GM15510 (cell line): ENCODE results near the gene TSEN34.

ENCODE experiments used
- POLR2A ChIP-seq: IDR thresholded peaks from 3 replicates; pipeline ENCODE4 v1.6.1; 2011; ENCODE audit warnings: borderline replicate concordance; ENCODE audit not compliant: insufficient read length; ENCODE audit errors: extremely low read depth

TSEN34 gene

DNA sequence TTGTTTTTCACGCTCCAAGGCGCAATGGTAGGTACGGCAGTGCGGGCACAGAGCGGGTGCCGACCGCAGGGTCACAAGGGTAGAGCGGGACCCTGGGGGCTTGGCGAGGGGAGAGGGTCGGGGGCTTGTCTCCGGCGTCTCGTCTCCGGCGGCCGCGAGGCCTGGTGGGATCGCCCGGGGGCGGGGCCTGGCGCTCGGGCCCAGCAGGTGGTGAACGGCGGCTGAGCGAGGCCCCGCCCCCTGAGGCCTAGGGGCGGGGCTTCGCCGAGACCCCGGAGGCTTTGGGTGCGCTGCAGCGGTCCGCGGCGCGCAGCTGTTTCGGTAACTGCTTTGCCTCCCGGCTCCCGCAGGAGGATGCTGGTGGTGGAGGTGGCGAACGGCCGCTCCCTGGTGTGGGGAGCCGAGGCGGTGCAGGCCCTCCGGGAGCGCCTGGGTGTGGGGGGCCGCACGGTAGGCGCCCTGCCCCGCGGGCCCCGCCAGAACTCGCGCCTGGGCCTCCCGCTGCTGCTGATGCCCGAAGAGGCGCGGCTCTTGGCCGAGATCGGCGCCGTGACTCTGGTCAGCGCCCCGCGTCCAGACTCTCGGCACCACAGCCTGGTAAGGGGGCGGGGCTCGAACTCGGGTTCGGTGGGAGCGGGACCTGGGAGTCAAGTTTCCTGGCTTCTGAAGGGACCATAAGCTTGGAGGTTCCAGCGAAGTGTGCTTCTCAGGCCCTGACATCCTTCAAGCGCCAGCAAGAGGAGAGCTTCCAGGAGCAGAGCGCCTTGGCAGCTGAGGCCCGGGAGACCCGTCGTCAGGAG lies at the start of gene TSEN34:
Gene TSEN34, plus strand, starts transcription at position 298 of the 800 bp plus-strand sequence. Its CDS starts 57 bp downstream, at position 355.
- peak; percentile 71 for TF ChIP-seq POLR2A

DNA sequence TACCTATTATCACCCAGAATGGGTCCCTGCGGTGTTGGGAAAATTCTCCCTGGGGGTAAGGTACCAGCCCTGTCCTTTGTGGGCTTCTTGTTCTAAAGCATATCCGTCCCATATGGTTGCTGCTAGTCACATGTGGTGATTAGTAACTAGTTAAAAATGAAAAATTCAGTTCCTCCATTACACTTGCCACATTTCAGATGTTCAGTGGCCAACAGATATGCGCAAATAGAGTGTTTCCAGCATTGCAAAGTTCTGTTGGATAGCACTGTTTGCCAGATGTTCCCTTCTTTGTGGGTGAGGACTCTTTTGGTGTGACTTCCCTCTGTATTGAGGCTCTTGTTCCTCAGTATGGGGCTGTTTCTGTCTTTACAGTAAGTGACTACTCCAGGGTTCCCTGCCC lies 49.8 kb upstream of the TSEN34 start:
- TF ChIP-seq POLR2A, result no peak

DNA sequence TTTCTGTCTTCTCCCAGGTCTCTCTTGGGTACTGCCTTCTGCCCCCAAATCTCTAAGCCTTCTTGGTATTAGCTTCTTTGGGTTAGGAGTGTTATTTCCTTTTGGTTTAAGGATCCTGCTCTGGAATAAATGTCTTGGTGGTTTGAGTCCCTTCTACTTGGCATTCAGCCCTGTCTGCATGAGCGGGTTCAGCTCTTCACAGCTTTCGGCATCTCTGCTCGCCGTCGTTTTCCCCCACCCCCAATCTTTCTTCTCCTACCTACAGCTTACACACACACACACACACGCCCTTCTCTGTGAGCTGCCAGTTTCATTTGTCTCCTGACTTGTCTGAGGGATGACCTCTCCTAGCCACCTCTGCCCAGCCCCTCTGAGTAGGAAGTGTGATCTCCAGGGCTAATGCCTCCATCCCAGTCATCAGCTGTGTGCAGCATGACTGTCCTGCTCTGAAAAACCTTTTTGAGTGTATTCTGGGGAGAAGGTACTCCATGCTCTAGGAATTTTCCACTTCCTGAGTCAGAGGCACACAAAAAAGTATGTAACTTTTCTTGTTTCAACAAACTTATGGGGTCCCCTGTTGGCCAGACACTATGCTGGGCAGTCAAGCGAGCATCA lies 48.8 kb upstream of the TSEN34 start:
- TF ChIP-seq POLR2A, result no peak

DNA sequence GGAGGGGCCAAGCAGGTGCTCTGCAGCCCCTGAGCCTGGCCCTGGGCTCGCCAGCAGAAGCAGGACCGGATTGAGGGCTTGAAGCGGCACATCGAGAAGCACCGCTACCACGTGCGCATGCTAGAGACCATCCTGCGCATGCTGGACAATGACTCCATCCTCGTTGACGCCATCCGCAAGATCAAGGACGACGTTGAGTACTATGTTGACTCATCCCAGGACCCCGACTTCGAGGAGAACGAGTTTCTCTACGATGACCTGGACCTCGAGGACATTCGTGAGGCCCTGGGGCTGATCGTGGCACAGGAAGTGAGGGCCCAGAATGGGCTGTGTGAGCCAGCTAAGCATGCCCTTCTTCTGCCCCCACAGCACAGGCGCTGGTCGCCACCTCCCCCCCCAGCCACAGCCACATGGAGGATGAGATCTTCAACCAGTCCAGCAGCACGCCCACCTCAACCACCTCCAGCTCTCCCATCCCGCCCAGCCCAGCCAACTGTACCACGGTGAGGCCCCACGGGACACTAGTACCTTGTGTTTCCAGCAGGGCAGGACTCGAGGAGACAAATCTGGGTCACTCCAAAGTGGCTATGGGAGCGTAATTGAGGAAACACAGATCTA lies 45.5 kb upstream of the TSEN34 start:
- TF ChIP-seq POLR2A, result no peak

DNA sequence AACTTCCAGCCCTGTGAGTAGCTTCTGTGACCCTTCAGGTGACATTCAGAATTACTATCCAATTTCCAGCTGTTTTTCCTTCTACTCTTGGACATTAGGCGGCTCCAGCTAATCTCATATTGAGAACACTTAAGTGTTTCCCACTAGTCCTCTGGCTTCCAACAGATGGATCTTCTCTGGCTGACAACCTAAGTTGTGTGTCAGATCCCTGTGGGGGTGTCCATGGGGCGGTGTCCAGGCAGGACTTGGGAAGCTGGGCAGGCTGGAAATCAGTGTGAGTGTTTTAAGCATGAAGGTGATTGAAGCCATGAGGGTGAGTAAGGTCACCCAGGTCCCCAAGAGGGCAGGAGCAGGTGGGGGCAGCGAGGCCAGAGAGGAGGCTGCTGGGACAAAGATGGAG lies 43.4 kb upstream of the TSEN34 start:
- TF ChIP-seq POLR2A, result no peak

DNA sequence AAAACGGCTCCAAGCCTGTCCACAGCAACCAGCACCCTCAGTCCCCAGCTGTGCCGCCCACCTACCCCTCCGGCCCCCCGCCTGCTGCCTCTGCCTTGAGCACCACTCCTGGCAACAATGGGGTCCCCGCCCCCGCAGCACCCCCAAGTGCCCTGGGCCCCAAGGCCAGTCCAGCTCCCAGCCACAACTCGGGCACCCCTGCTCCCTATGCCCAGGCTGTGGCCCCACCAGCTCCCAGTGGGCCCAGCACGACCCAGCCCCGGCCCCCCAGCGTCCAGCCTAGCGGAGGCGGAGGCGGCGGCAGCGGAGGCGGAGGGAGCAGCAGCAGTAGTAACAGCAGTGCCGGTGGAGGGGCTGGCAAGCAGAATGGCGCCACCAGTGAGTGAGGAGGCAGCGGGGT lies 43.0 kb upstream of the TSEN34 start:
- no peak for TF ChIP-seq POLR2A

DNA sequence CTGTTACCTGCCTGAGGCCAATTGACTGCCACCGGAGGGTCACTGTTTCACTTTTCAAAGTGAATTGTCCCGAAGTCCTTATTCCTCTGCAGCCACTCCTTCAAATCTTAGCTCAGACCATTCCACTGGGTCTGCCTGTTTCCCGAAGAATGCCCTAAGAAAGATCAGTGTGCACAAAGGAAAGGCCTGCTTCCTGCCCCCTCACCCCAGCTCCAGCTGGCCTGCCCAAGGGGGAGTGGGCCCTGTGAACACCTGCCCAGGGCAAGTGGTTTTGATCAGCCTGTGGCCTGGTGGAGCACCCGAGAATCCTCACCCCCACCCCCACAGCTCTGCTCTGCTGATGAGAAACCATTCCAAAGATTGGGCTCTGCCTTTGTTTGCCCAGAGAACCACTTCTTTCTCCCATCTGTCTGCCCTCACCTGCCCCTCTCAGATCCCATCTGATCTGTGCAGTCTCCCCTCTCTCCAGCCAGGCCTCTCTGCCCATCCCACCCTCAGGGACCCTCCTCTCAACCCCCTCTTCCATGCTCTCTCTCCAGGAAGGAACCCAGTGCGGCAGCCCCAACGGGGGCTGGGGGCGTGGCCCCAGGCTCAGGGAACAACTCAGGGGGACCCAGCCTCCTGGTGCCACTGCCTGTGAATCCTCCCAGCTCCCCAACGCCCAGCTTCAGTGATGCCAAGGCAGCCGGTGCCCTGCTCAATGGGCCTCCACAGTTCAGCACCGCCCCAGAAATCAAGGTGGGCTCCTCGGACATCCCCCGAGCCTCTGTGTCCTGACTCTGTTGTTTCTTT lies 41.9 kb upstream of the TSEN34 start:
- no peak for TF ChIP-seq POLR2A

DNA sequence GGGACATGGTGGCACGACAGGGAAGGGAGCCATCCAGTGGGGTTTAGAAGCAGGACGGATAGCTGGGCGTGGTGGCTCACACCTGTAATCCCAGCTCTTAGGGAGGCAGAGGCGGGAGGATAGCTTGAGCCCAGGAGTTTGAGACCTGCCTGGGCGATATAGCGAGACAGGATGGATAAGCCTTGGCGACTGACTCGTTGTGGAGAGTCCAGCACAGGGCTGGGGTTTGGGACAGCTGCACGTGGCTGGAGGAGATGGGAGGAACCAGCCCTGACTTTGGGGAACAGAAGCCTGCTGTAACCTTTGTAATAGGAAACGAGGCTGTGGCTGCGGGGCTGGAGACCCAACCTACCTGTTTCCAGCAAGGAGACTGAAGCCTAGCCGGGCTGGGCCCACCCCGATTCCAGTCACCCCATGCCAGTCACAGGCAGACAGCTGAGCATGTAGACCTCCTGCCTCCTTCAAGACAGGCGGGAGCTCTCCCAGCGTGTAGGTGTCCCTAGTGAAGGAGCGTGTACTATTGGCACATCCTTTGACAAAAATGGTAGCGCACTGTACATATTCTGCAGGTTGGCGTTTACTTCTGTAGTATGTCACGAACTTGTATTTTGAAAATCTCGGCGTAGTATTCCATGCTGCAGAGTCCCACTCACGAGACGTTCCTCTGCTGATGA lies 39.6 kb upstream of the TSEN34 start:
- TF ChIP-seq POLR2A, result no peak

DNA sequence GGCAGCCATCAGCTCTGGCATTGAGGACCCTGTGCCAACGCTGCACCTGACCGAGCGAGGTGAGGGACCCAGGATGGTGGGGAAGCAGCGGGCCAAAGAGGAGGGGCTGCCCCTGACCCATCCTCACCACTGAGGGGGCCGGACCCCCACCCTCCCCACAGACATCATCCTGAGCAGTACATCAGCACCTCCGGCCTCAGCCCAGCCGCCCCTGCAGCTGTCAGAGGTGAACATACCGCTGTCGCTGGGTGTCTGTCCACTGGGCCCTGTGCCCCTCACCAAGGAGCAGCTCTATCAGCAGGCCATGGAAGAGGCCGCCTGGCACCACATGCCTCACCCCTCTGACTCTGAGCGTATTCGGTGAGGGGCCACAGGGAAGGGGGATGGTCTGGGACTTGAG lies 38.8 kb upstream of the TSEN34 start:
- TF ChIP-seq POLR2A, result no peak

DNA sequence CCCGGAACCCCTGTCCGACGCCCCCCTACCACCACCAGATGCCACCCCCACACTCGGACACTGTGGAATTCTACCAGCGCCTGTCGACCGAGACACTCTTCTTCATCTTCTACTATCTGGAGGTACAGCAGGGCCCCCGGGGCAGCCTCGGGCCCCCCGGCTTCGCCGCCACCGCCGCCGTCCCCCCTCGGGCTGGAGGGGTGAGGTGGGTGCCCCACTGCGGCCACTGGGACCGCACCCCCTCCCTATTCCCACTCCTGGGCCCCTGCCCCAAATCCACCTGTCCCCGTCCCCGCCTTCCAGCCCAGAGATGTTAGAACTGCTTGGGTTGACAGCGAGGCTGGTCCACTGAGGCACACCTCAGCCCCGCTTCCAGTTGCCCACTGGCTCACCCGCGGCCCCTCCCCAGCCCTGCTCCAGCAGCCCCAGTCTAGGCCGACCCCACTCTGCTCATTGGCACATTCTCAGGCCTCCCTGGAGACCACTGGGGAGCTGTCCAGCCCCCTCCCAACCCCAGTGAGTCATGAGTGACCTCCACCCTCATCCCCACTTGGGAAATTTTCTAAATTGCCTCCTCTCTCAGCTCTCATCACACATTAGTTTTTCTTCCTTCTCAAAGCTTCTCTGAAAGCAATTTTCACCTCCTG lies 38.1 kb upstream of the TSEN34 start:
- no peak for TF ChIP-seq POLR2A

DNA sequence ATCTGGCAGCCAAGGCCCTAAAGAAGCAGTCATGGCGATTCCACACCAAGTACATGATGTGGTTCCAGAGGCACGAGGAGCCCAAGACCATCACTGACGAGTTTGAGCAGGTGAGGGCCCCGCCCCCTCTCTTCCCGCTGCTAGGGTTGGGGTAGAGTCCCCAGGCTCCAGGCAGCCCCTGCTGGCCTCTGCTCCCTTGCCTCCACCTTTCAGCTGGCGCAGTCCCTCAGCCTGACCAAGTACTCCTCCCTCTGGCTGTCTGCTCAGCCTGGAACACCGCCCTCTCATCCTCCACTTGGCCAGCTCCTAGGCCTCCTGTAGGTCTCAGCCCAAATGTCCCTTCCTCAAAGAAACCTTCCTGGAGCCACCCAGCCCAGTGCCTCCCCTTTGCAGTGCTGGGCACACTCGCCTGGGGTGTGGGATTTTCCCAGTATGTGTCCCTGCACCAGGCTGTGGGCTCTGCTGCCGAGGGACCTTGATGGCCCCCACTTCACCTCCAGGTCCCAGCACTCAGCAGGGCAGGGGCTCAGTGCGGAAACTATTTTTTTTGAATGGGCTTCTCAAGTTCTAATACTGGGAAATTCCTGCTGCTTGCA lies 37.3 kb upstream of the TSEN34 start:
- no peak for TF ChIP-seq POLR2A

DNA sequence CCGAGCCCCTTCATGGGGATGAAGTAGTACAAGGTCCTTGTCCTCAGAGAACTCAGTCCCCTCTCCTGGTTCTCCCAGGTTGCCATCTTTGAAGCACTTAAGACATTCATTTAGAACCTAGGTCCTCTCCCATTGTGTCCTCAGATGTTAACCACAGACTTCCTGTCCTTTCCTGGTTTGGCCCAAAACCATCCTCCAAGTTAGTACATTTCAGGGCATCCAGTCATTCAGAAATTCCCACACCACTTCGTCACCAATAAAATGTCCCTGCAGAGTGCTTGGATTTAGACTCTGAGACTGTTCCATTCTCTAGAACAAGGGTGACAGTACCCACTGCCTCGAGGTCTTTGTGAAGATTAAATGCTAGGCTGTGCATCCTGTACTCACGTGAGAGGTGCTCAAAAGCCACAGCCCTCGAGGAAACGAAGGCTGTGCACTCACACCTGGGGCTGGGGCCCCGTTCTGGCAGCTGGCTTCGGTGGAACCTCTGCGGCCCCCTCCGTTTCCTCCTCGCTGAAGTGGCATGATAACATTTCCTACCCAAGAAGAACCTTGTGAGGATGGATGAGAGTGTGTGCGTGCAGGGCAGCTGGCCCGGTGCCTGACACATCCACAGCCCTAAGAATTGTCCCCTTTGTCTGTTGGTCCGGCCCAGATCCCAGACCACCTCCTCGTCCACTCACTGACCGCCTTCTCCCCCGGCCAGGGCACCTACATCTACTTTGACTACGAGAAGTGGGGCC lies 36.3 kb upstream of the TSEN34 start:
- TF ChIP-seq POLR2A, result no peak

DNA sequence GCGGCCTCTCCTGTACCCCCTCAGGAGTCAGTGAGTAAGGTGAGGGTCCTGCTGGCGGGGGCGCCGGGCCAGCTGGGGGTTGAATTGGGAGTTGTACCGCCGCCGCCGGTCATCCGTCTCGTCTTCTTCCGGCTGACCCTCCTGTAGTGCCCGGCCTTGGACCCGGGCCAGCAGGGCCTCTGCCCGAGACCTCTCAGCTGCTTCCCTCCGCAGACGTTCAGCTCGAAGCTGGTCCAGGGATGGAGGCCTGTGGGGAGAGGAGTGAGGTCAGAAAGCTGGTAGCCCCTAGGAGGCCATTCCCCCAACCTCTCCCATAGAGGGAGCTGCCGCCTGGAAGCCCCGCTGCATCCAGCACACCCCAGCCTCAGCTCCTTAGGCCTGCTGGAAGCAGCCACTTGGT lies 35.4 kb upstream of the TSEN34 start:
- no peak for TF ChIP-seq POLR2A
